ENCODE data around the gene PTBP1. TPM values are rescaled to one million over a fixed set of nuclear protein-coding genes. Genes with fewer than 3 reads are reported as not detected.

PTBP1 gene
- total RNA-seq, 2 experiments from 2014 or later: 246 to 252 TPM

DNA sequence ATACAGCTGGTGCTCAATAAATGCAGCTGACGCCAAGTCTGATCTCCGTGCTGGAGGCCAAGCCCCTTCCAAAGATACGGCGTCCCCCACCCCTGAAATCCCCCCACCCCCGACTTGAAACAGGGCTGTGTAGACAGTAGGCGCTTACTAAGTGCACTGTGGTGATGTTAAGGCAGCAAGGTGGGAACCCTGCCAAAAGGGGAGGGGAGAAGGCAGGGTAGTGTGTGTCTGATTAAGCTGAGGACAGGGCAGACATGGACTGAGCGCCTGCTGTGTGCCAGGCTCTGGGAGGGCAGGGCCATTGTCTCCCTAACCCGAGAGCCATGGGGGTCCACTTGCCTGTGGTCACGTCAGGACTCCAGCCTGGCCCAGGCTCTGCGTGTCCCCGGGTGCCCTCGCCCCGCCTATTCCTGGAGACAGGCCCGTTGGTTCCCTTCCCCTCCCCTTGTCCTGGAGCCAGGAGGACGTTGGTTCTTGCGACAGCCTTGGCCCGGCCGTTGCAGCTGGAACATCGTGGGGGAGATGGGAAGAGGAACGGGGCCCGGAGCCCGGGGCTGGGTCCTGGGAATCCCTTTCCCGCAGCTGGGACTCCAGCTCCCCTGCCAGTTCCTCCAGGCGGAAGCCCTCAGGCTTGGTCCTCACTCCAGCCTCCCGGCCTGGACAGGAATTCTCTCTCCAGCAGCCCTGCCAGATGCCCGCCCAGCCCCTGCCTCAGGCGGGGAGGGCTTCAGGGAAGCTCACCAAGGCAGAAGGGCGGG, 53.1 kb downstream of the PTBP1 start:
- DNase-seq (no peak), ATAC-seq (ENCODE audit: poor library complexity) (no peak)
- peaks cover 39 to 54% of the 10 kb centered on the region in 2 experiments for H3K27me3 ChIP-seq (ENCODE audit: control insufficient read depth in 1 of 2, insufficient read depth in 2 of 2, low read length in 2 of 2)
- H3K4me3 ChIP-seq (ENCODE audit: low read length): no peak overlapping the region
- no peak overlapping the region for H3K4me3 Mint-ChIP-seq
- H3K4me1 ChIP-seq (ENCODE audit: insufficient read depth, low read length): no peaks in the 10 kb centered on the region
- ChIA-PET CTCF (no interaction called here), POLR2A (interaction anchor here (0.7 kb wide), 1 partner anchor 13 kb away, joined by 3 read pairs; no protein-coding TSS in a partner anchor)
- TF ChIP-seq, protein P1, sequence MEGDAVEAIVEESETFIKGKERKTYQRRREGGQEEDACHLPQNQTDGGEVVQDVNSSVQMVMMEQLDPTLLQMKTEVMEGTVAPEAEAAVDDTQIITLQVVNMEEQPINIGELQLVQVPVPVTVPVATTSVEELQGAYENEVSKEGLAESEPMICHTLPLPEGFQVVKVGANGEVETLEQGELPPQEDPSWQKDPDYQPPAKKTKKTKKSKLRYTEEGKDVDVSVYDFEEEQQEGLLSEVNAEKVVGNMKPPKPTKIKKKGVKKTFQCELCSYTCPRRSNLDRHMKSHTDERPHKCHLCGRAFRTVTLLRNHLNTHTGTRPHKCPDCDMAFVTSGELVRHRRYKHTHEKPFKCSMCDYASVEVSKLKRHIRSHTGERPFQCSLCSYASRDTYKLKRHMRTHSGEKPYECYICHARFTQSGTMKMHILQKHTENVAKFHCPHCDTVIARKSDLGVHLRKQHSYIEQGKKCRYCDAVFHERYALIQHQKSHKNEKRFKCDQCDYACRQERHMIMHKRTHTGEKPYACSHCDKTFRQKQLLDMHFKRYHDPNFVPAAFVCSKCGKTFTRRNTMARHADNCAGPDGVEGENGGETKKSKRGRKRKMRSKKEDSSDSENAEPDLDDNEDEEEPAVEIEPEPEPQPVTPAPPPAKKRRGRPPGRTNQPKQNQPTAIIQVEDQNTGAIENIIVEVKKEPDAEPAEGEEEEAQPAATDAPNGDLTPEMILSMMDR (IDR thresholded peaks at IDR 0.05): no peak
- no peaks in the 10 kb centered on the region for H3K9me3 Mint-ChIP-seq
- no peak overlapping the region for H3K27ac ChIP-seq (ENCODE audit: low read depth in 1 of 2, low read length in 2 of 2)
- peaks cover 53% of the 10 kb centered on the region for H3K27me3 Mint-ChIP-seq
- no peak overlapping the region for H3K27ac Mint-ChIP-seq
- H3K4me1 Mint-ChIP-seq (ENCODE audit: low read depth): no peaks in the 10 kb centered on the region
- intact Hi-C loops (cut with DNase I, micrococcal nuclease): no loop called here
- H3K36me3 ChIP-seq (ENCODE audit: insufficient read depth, low read length): no peaks in the 10 kb centered on the region
- H3K36me3 Mint-ChIP-seq (ENCODE audit: low read depth): no peaks in the 10 kb centered on the region
- H3K9me3 ChIP-seq (ENCODE audit: control insufficient read depth in 1 of 2, insufficient read depth in 1 of 2, low read length in 2 of 2): no peaks in the 10 kb centered on the region

DNA sequence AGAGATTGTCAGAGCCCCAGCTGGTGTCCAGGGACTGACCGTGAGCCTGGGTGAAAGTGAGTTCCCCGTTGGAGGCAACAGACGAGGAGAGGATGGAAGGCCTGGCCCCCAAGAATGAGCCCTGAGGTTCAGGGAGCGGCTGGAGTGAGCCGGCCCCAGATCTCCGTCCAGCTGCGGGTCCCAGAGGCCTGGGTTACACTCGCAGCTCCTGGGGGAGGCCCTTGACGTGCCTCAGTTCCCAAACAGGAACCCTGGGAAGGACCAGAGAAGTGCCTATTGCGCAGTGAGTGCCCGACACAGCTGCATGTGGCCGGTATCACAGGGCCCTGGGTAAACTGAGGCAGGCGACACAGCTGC, 53.7 kb downstream of the PTBP1 start:
- peaks cover 47% of the 10 kb centered on the region for H3K27me3 Mint-ChIP-seq
- ChIA-PET POLR2A (interaction anchor here (0.7 kb wide), 1 partner anchor 12 kb away, joined by 3 read pairs; no protein-coding TSS in a partner anchor), CTCF (no interaction called here)
- peaks cover 40 to 50% of the 10 kb centered on the region in 2 experiments for H3K27me3 ChIP-seq (ENCODE audit: control insufficient read depth in 1 of 2, insufficient read depth in 2 of 2, low read length in 2 of 2)
- ATAC-seq (ENCODE audit: poor library complexity) (no peak), DNase-seq (no peak)
- H3K4me1 Mint-ChIP-seq (ENCODE audit: low read depth): no peaks in the 10 kb centered on the region
- H3K4me3 Mint-ChIP-seq: no peak overlapping the region
- no peak overlapping the region for H3K27ac ChIP-seq (ENCODE audit: low read depth in 1 of 2, low read length in 2 of 2)
- H3K27ac Mint-ChIP-seq: no peak overlapping the region
- no peaks in the 10 kb centered on the region for H3K36me3 Mint-ChIP-seq (ENCODE audit: low read depth)
- no peaks in the 10 kb centered on the region for H3K4me1 ChIP-seq (ENCODE audit: insufficient read depth, low read length)
- H3K4me3 ChIP-seq (ENCODE audit: low read length): no peak overlapping the region
- H3K9me3 ChIP-seq (ENCODE audit: control insufficient read depth in 1 of 2, insufficient read depth in 1 of 2, low read length in 2 of 2): no peaks in the 10 kb centered on the region
- H3K36me3 ChIP-seq (ENCODE audit: insufficient read depth, low read length): no peaks in the 10 kb centered on the region
- TF ChIP-seq, protein P1 (IDR thresholded peaks at IDR 0.05): no peak
- intact Hi-C loops (cut with DNase I, micrococcal nuclease): no loop called here
- H3K9me3 Mint-ChIP-seq: no peaks in the 10 kb centered on the region

DNA sequence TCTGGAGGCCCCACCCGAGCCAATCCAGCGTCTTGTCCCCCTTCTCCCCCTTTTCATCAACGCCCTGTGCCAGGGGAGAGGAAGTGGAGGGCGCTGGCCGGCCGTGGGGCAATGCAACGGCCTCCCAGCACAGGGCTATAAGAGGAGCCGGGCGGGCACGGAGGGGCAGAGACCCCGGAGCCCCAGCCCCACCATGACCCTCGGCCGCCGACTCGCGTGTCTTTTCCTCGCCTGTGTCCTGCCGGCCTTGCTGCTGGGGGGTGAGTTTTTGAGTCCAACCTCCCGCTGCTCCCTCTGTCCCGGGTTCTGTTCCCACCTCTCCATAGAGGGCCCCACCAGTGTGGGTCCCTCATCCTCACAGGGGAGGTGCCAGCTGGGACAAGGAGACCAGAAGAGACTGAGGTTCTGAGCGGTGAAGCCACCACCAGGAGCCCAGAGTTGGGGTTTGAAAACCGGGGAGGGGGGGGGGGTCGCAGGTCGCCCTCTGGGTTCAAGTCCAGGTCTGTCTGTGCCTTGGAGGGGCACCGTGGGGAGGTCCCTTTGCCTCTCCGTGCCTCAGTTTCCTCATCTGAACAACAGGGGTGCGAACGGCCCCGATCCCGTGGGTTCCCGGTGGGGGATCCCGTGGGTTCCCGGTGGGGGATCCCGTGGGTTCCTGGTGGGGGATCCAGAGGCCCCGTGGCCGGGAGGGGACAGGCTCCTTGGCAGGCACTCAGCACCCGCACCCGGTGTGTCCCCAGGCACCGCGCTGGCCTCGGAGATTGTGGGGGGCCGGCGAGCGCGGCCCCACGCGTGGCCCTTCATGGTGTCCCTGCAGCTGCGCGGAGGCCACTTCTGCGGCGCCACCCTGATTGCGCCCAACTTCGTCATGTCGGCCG, 55.1 kb downstream of the PTBP1 start, which contains the start of gene ELANE:
TSS of gene ELANE (plus strand) at position 168 of the 878 bp plus-strand sequence. CDS start at position 194, 26 bp downstream.
- Histone ChIP-seq H3K9me3 (ENCODE audit: control insufficient read depth in 1 of 2, insufficient read depth in 1 of 2, low read length in 2 of 2) (no peaks in the 10 kb centered on the region), H3K4me1 (ENCODE audit: insufficient read depth, low read length) (peaks cover 4% of the 10 kb centered on the region), H3K27me3 (ENCODE audit: control insufficient read depth in 1 of 2, insufficient read depth in 2 of 2, low read length in 2 of 2) (peaks cover 34 to 42% of the 10 kb centered on the region in 2 experiments), H3K4me3 (ENCODE audit: low read length) (no peak within 1 kb of the TSS), H3K36me3 (ENCODE audit: insufficient read depth, low read length) (no peaks in the 10 kb centered on the region), H3K27ac (ENCODE audit: low read depth in 1 of 2, low read length in 2 of 2) (no peak within 1 kb of the TSS)
- intact Hi-C loops (cut with DNase I, micrococcal nuclease): no loop called here
- Mint-ChIP-seq H3K27me3 (peaks cover 36% of the 10 kb centered on the region), H3K27ac (no peak within 1 kb of the TSS), H3K9me3 (no peaks in the 10 kb centered on the region), H3K4me3 (no peak within 1 kb of the TSS), H3K4me1 (ENCODE audit: low read depth) (no peaks in the 10 kb centered on the region), H3K36me3 (ENCODE audit: low read depth) (no peaks in the 10 kb centered on the region)
- ChIA-PET POLR2A (no interaction called here), CTCF (no interaction called here)
- DNase-seq: no peak
- ATAC-seq (ENCODE audit: poor library complexity): no peak
- TF ChIP-seq, protein P1 (IDR thresholded peaks at IDR 0.05): no peak

Measured in CD4-positive, alpha-beta T cell (primary cell).